Activated CD4-positive, alpha-beta T cell treated with anti-CD3 and anti-CD28 coated beads, Interleukin-2, amount 50 U/mL, for 48 hours (primary cell): ENCODE measurements around the gene SEPTIN12.
A peak's percentile ranks its signal among the peaks of the same experiment; 100 is the strongest.

Source experiments
- DNase-seq, 2 experiments: peaks; one replicate each; pipeline ENCODE4 v3.0.0-alpha.2; 2020

The SEPTIN12 gene

GRCh38 chr16:4787627-4788482 lies at the start of gene SEPTIN12:
SEPTIN12 (minus strand) TSS chr16:4788345; CDS start chr16:4787645, 700 bp downstream.
- DNase-seq = no peak

- no peak for DNase-seq
Measured at GRCh38 chr16:4836727-4837126, 48.6 kb upstream of the SEPTIN12 start.

GRCh38 chr16:4833584-4833983 lies 45.4 kb upstream of the SEPTIN12 start:
- DNase-seq = no peak

- no peak for DNase-seq
Measured at GRCh38 chr16:4832698-4833343, 44.7 kb upstream of the SEPTIN12 start.

- DNase-seq = no peak
Measured at GRCh38 chr16:4831616-4832015, 43.5 kb upstream of the SEPTIN12 start.

GRCh38 chr16:4830408-4830807 lies 42.3 kb upstream of the SEPTIN12 start:
- DNase-seq = no peak

- no peak for DNase-seq
Measured at GRCh38 chr16:4828567-4829321, 40.6 kb upstream of the SEPTIN12 start.

GRCh38 chr16:4826980-4827379 lies 38.8 kb upstream of the SEPTIN12 start:
- no peak for DNase-seq

GRCh38 chr16:4826526-4826925 lies 38.4 kb upstream of the SEPTIN12 start:
- DNase-seq = no peak

GRCh38 chr16:4825196-4825595 lies 37.1 kb upstream of the SEPTIN12 start:
- DNase-seq = no peak

GRCh38 chr16:4820652-4821051 lies 32.5 kb upstream of the SEPTIN12 start:
- DNase-seq = no peak

- DNase-seq = no peak
Measured at GRCh38 chr16:4814542-4815173, 26.5 kb upstream of the SEPTIN12 start.

- DNase-seq = no peak
Measured at GRCh38 chr16:4814046-4814445, 25.9 kb upstream of the SEPTIN12 start.

GRCh38 chr16:4813251-4814003 lies 25.3 kb upstream of the SEPTIN12 start:
- no peak for DNase-seq

- DNase-seq = no peak
Measured at GRCh38 chr16:4811773-4812172, 23.6 kb upstream of the SEPTIN12 start.

- no peak for DNase-seq
Measured at GRCh38 chr16:4811242-4811641, 23.1 kb upstream of the SEPTIN12 start.

GRCh38 chr16:4806280-4806679 lies 18.1 kb upstream of the SEPTIN12 start:
- DNase-seq = no peak

- no peak for DNase-seq
Measured at GRCh38 chr16:4805231-4805630, 17.1 kb upstream of the SEPTIN12 start.

- DNase-seq = no peak
Measured at GRCh38 chr16:4803898-4804762, 16.0 kb upstream of the SEPTIN12 start.

- DNase-seq = no peak
Measured at GRCh38 chr16:4803401-4803844, 15.3 kb upstream of the SEPTIN12 start.

- DNase-seq = peak; percentile 90 to 91
Measured at GRCh38 chr16:4802659-4803287, 14.6 kb upstream of the SEPTIN12 start.
